GM12878 (cell line): ENCODE data around the gene EPHA4. TPM values are rescaled to one million over a fixed set of nuclear protein-coding genes. Genes with fewer than 3 reads are reported as not detected.
A peak's percentile ranks its signal among the peaks of the same experiment; 100 is the strongest.

Experiments used
- CEBPB ChIP-seq, 2 experiments: fragments of 150-350 bp in 1 of 2; IDR thresholded peaks; 2 replicates each; pipeline ENCODE4 v1.6.1; 2012 to 2014; ENCODE audit warnings: low read depth in 2 of 2, low read length in 2 of 2, borderline replicate concordance in 1 of 2, inconsistent platforms in 1 of 2
- ESRRA ChIP-seq: IDR thresholded peaks from 2 replicates; pipeline ENCODE4 v1.6.1; 2012; ENCODE audit warnings: mild to moderate bottlenecking, low read length, improper control_type of control experiment
- IKZF1 ChIP-seq: fragments of 450-650 bp; conservative IDR thresholded peaks from 2 replicates; pipeline ENCODE4 v1.6.1; 2017; ENCODE audit warnings: antibody characterized with exemption, mild to moderate bottlenecking
- IRF4 ChIP-seq: IDR thresholded peaks from 2 replicates; pipeline ENCODE4 v1.6.1; 2011; ENCODE audit warnings: low read depth, low read length
- MYC ChIP-seq: IDR thresholded peaks from 2 replicates; pipeline ENCODE4 v1.6.1; 2011; ENCODE audit warnings: mild to moderate bottlenecking, low read length, moderate library complexity, inconsistent platforms; ENCODE audit not compliant: insufficient read depth, insufficient replicate concordance, insufficient read length, severe bottlenecking
- NFYA ChIP-seq: IDR thresholded peaks from 2 replicates; pipeline ENCODE4 v1.6.1; 2011; ENCODE audit warnings: low read depth, mild to moderate bottlenecking, low read length, improper control_type of control experiment, borderline replicate concordance
- NFYB ChIP-seq: IDR thresholded peaks from 2 replicates; pipeline ENCODE4 v1.6.1; 2011; ENCODE audit warnings: low read depth, mild to moderate bottlenecking, low read length, improper control_type of control experiment, moderate library complexity; ENCODE audit not compliant: insufficient read depth
- NR2C2 ChIP-seq: IDR thresholded peaks from 2 replicates; pipeline ENCODE4 v1.6.1; 2011; ENCODE audit warnings: borderline replicate concordance, low read depth; ENCODE audit not compliant: control insufficient read depth, insufficient read length
- NR2F1 ChIP-seq: fragments of 450-650 bp; conservative IDR thresholded peaks from 2 replicates; pipeline ENCODE4 v1.6.1; 2017; ENCODE audit warnings: mild to moderate bottlenecking
- NRF1 ChIP-seq: conservative IDR thresholded peaks from 2 replicates; pipeline ENCODE4 v1.6.1; 2011; ENCODE audit warnings: mild to moderate bottlenecking, low read depth, low read length, improper control_type of control experiment
- RAD21 ChIP-seq: IDR thresholded peaks from 2 replicates; pipeline ENCODE4 v1.6.1; 2011; ENCODE audit warnings: mild to moderate bottlenecking, low read depth, low read length, moderate library complexity; ENCODE audit not compliant: insufficient read depth
- SMC3 ChIP-seq: IDR thresholded peaks from 2 replicates; pipeline ENCODE4 v1.6.1; 2011; ENCODE audit warnings: low read length, improper control_type of control experiment, borderline replicate concordance
- SUZ12 ChIP-seq: fragments of 200-600 bp; sonication (generic); IDR thresholded peaks from one replicate; pipeline ENCODE4 v1.6.1; 2018; ENCODE audit warnings: antibody characterized with exemption, mild to moderate bottlenecking; ENCODE audit not compliant: unreplicated experiment
- TBL1XR1 ChIP-seq: IDR thresholded peaks from 2 replicates; pipeline ENCODE4 v1.6.1; 2012; ENCODE audit warnings: low read depth, low read length, improper control_type of control experiment
- YY1 ChIP-seq: IDR thresholded peaks from 2 replicates; pipeline ENCODE4 v1.6.1; 2011; ENCODE audit warnings: low read depth, mild to moderate bottlenecking, low read length
- ZNF24 ChIP-seq: fragments of 450-650 bp; IDR thresholded peaks from 2 replicates; pipeline ENCODE4 v1.6.1; 2017; ENCODE audit warnings: antibody characterized with exemption, mild to moderate bottlenecking
- ZNF384 ChIP-seq: IDR thresholded peaks from 2 replicates; pipeline ENCODE4 v1.6.1; 2012; ENCODE audit warnings: low read depth, mild to moderate bottlenecking, low read length, improper control_type of control experiment, borderline replicate concordance
- ZSCAN29 ChIP-seq: fragments of 450-650 bp; IDR thresholded peaks from 2 replicates; pipeline ENCODE4 v1.6.1; 2017; ENCODE audit warnings: mild to moderate bottlenecking, moderate library complexity
- ZZZ3 ChIP-seq: IDR thresholded peaks from 2 replicates; pipeline ENCODE4 v1.6.1; 2011; ENCODE audit warnings: low read depth; ENCODE audit not compliant: control insufficient read depth, insufficient read length
- polyA plus RNA-seq, 11 experiments: library from polyadenylated mRNA; depleted of rRNA in 4 of 11; unstranded in 6 of 11; stranded (reverse) in 5 of 11; fragments of >200 nt; fragmentation: Nextera tagmentation in 4 of 11; fragmentation: Illumina TruSeq in 1 of 11; extraction: Ambion mirVana in 4 of 11; extraction: Trizol in 1 of 11; gene quantifications; 1 replicate in 1 of 11; 2 replicates in 10 of 11; pipeline versions ENCODE4 v1.2.1 to v1.2.3, GENCODE V29; 2011 to 2016; ENCODE audit warnings: inconsistent platforms in 2 of 11, missing spikeins in 2 of 11, low read depth in 1 of 11
- total RNA-seq, 4 experiments: library from RNA; depleted of rRNA in 3 of 4; stranded (reverse); fragments of >200 nt in 3 of 4; fragmentation: Illumina TruSeq in 1 of 4; extraction: Trizol in 1 of 4; gene quantifications; 2 replicates each; pipeline versions ENCODE4 v1.2.1 to v1.2.3, GENCODE V29; 2013 to 2021
- TF ChIP-seq, protein P1 (sequence below): fragments of 150-350 bp; IDR thresholded peaks from 2 replicates; pipeline ENCODE4 v1.6.1; 2014; ENCODE audit warnings: mild to moderate bottlenecking, low read depth, low read length
- TF ChIP-seq, protein P2 (sequence below): fragments of 450-650 bp; IDR thresholded peaks from 2 replicates; pipeline ENCODE4 v1.6.1; 2017; ENCODE audit warnings: mild to moderate bottlenecking, moderate library complexity
- TF ChIP-seq, protein P3 (sequence below): fragments of 450-650 bp; IDR thresholded peaks from 2 replicates; pipeline ENCODE4 v1.6.1; 2017; ENCODE audit warnings: borderline replicate concordance

The EPHA4 gene
- total and polyA plus RNA-seq, 10 of the 15 experiments (the other 5 are each of a cell fraction or from before 2014, with no cell fraction given), result 0.06 to 1.5 (median 0.33) TPM; not detected in 1

DNA sequence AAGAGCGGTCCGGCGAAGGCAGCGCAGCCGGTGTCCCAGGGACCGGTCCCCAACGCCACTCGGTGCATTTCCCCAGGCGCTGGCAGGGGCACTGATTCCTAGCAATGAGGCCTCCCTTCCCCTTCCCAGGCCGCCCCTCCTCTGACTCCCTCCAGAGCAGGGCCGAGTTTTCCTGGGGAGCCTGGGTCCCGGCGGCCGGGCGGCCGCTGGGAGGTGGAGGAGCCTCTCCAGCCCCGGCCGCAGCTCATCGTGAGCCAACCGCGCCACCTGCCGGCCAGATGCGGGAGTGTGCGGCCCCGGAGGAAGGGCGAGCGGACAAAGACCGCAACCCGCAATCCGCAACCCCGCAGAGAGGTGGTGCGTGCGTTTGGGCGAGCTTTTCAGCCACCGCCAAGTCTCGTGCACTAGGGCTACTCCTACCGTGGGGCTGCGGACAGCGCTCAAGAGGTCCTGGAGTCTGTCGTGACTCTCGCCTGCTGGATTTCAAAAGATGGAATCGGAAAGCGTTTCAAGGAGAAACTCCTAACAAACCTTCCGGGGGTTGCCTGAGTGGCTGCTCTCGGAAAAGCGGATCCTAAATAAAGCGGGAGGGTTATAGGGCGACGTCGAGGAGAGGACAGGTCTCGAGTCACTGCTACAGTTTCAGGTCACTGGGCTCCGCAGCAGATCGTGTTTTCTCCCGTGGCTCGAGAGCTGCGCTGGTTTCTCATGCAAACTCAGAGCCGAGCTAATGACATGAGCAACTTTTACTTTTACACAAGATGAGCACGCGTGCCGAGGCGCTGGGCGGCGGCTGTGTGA lies 1.5 kb upstream of the EPHA4 start (continued):
- no peak for TF ChIP-seq ZNF384
- peak; percentile 72 for TF ChIP-seq IKZF1
- TF ChIP-seq, protein P1, sequence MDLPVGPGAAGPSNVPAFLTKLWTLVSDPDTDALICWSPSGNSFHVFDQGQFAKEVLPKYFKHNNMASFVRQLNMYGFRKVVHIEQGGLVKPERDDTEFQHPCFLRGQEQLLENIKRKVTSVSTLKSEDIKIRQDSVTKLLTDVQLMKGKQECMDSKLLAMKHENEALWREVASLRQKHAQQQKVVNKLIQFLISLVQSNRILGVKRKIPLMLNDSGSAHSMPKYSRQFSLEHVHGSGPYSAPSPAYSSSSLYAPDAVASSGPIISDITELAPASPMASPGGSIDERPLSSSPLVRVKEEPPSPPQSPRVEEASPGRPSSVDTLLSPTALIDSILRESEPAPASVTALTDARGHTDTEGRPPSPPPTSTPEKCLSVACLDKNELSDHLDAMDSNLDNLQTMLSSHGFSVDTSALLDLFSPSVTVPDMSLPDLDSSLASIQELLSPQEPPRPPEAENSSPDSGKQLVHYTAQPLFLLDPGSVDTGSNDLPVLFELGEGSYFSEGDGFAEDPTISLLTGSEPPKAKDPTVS, result no peak
- TF ChIP-seq NR2C2, result no peak
- TF ChIP-seq SUZ12, result no peak
- TF ChIP-seq TBL1XR1, result no peak; the same call in 1 of the 2 replicates
- no peak for TF ChIP-seq NFYB
- TF ChIP-seq, protein P2, sequence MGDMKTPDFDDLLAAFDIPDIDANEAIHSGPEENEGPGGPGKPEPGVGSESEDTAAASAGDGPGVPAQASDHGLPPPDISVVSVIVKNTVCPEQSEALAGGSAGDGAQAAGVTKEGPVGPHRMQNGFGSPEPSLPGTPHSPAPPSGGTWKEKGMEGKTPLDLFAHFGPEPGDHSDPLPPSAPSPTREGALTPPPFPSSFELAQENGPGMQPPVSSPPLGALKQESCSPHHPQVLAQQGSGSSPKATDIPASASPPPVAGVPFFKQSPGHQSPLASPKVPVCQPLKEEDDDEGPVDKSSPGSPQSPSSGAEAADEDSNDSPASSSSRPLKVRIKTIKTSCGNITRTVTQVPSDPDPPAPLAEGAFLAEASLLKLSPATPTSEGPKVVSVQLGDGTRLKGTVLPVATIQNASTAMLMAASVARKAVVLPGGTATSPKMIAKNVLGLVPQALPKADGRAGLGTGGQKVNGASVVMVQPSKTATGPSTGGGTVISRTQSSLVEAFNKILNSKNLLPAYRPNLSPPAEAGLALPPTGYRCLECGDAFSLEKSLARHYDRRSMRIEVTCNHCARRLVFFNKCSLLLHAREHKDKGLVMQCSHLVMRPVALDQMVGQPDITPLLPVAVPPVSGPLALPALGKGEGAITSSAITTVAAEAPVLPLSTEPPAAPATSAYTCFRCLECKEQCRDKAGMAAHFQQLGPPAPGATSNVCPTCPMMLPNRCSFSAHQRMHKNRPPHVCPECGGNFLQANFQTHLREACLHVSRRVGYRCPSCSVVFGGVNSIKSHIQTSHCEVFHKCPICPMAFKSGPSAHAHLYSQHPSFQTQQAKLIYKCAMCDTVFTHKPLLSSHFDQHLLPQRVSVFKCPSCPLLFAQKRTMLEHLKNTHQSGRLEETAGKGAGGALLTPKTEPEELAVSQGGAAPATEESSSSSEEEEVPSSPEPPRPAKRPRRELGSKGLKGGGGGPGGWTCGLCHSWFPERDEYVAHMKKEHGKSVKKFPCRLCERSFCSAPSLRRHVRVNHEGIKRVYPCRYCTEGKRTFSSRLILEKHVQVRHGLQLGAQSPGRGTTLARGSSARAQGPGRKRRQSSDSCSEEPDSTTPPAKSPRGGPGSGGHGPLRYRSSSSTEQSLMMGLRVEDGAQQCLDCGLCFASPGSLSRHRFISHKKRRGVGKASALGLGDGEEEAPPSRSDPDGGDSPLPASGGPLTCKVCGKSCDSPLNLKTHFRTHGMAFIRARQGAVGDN, result no peak
- TF ChIP-seq ZNF24, result 0 out of 2 replicates have a peak, but pooled peaks have one; percentile 10
- TF ChIP-seq ZSCAN29, result peak; percentile 40; the same call in 1 of the 2 replicates
- TF ChIP-seq, protein P3, sequence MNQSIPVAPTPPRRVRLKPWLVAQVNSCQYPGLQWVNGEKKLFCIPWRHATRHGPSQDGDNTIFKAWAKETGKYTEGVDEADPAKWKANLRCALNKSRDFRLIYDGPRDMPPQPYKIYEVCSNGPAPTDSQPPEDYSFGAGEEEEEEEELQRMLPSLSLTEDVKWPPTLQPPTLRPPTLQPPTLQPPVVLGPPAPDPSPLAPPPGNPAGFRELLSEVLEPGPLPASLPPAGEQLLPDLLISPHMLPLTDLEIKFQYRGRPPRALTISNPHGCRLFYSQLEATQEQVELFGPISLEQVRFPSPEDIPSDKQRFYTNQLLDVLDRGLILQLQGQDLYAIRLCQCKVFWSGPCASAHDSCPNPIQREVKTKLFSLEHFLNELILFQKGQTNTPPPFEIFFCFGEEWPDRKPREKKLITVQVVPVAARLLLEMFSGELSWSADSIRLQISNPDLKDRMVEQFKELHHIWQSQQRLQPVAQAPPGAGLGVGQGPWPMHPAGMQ, result peak; percentile 74
- TF ChIP-seq RAD21, result peak; percentile 91
- TF ChIP-seq IRF4, result no peak
- no peak for TF ChIP-seq NFYA
- TF ChIP-seq MYC, result no peak
- TF ChIP-seq NR2F1, result no peak; the same call in 1 of the 2 replicates
- TF ChIP-seq SMC3, result peak; percentile 91
- no peak for TF ChIP-seq ZZZ3
- TF ChIP-seq ESRRA, result no peak
- peak; percentile 75 for TF ChIP-seq YY1
- TF ChIP-seq CEBPB (IDR thresholded peaks at IDR 0.05; ENCODE audit: borderline replicate concordance in 1 of 2, low read depth in 2 of 2, low read length in 2 of 2), result no peak
- TF ChIP-seq NRF1, result no peak
